Measurements from ENCODE around the gene SPRR2D.
"Not testable (repeated sequence)": the region's sequence is repeated elsewhere in the genome, so short reads cannot be mapped to it uniquely, and the experiment has no call there.

SPRR2D gene

DNA sequence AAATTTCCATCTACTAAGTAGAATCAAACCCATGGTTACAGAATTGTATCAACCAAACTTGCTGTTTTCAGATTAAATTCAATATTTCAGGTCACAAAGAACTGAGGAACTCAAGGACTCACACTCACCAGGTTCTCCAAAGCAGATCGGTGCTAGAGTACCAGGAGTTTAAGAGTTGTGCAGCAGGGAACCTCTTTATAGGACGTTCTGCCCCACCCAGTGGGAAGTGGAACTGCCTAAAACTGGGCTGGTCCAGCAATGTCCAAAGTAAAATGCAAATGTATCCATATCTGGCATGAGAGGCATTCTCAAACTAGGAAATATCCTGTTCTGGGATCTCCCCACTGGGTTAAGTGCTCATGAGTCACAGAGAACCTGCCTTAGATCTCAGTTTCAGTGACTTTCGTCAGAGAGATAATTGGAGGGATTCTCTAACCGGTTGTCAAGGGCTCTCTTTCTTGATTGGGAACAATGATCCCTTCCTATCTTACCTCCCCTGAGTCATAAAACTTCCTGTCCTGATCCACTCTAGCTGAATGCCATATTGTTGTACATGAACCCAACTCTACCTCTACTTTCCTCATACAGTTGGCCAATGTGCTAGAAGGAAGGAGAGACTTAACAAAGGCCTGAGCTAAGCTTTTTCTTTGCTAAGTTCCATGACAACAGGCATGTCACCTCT is at the start of gene SPRR2D:
TSS of gene SPRR2D (minus strand) at position 171 of the 682 bp plus-strand sequence. CDS start 774 bp downstream, outside the sequence.
- DNase-seq: no peak

DNA sequence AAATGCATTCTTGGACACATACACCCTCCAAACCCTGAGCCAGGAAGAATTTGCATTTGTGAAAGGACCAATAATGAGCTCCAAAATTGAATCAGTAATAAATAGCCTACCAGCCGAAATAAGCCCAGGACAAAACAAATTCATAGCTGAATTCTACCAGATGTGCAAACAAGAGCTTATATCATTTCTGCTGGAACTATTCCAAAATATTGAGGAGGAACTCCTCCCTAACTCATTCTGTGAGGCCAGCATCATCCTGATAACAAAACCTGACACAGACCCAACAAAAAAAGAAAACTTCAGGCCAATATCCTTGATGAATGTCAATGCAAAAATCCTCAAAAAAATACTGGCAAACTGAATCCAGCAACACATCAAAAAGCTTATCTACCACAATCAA is 46.7 kb upstream of the SPRR2D start:
- no peak for DNase-seq

DNA sequence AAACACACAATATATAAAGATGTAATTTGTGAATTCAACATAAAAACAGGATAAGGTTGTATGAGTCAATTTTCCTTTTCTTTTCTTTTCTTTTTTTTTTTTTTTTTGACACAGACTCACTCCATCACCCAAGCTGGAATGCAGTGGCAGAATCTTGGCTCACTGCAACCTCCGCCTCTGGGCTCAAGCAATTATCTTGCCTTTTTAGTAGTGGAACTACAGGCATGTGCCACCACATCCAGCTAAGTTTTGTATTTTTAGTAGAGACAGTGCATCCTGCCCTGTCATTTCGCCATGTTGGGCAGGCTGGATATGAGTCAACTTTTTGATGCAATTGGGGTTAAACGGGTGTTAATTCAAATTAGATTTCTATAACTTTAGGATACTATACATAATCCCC is 40.8 kb upstream of the SPRR2D start:
- DNase-seq: no peak

DNA sequence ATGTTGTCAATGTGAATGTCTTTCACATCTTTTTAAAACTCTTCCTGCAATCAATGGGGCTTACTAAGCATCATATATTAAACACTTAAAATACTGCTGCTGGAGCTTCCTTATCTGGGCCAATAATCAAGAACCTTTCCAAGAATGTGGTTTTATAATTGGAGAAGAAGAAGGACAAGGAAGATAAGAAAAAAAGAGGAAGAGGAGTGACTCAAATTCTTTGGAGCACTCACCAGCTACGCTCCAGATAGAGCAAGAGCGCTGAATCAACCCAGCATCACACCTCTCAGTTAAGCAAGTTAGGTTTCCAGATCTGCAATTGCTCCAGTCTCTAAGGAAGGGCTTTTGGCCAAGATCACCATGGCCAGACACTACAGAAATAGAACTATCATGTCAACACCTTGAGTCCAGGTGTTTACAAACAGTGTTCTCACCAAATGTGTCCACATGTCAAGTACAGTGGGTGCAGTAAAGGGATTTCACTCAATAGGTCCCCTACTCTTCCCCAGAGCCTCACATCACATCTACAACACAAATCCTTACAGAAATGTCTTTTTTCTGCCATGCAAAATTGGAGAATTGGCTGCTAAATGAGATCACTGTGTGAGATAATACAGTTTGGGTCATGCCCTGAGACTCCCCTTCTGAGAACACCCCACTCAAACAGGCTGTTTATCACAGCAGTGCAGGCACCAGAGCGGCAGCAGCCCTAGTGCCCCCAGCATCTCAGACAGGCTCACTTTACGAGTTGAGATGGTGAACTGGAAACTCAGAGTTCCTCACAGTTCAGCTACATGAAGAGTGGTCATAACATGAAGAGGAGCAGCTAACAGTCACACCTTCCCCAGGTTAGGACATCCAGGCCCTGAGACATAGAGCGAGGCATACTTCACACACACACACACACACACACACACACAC is 32.1 kb upstream of the SPRR2D start:
- no peak for DNase-seq

GRCh38 chr1:153071511-153071910 is 30.6 kb upstream of the SPRR2D start, which contains the start of gene SPRR2B:
Gene SPRR2B (minus strand): TSS chr1:153071611. CDS start chr1:153070839, 772 bp downstream.
- DNase-seq: no peak

- no peak for DNase-seq
Measured at GRCh38 chr1:153070243-153070642, 29.3 kb upstream of the SPRR2D start.

GRCh38 chr1:153058826-153059784 is 18.2 kb upstream of the SPRR2D start:
- no peak for DNase-seq

DNA sequence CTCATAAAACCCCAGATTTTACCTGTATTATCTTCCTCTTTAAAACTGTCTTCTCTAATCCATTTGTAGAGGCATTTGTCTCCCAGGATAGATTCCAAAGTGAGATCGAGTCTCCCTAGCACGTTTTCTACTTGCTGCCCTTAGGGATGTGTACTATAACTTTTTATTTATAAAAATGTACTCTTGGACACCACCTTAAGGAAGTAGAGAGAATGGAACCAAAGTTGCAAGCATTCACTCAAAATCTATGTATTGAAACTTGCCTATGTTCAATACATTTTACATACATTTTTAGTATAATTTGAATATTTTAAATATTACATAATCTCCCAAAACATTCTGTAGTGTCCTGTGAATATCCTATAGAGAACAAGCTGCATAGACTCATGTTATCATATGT is 17.2 kb upstream of the SPRR2D start:
- DNase-seq: no peak

GRCh38 chr1:153057375-153057774 is 16.5 kb upstream of the SPRR2D start, which contains the start of gene SPRR2A:
Gene SPRR2A (minus strand): TSS chr1:153057512. CDS start chr1:153056735, 777 bp downstream.
- no peak for DNase-seq

- DNase-seq: not testable (repeated sequence)
Measured at GRCh38 chr1:153056111-153056510, 15.2 kb upstream of the SPRR2D start.

DNA sequence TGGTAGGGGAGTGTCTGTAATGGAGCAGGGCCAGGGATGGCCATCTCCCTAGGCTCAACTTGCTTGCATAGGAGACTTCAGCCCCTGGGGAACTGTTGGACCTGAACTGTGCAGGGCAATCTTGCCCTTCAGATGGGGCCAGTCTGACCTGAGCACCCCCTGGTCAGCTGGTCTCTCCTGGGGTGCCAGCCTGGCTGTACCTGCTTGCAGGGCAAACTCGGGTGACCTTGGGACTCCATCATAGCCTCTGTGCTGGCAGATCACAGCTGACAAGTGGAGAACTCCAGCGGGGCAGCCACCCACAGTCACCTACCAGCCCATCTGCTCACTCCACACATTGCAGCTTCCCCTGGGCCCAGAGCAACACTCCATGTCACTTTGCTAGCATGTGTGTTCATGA is 8.3 kb upstream of the SPRR2D start:
- no peak for DNase-seq

GRCh38 chr1:153035211-153035610 is 5.7 kb downstream of the SPRR2D start:
- no peak for DNase-seq

DNA sequence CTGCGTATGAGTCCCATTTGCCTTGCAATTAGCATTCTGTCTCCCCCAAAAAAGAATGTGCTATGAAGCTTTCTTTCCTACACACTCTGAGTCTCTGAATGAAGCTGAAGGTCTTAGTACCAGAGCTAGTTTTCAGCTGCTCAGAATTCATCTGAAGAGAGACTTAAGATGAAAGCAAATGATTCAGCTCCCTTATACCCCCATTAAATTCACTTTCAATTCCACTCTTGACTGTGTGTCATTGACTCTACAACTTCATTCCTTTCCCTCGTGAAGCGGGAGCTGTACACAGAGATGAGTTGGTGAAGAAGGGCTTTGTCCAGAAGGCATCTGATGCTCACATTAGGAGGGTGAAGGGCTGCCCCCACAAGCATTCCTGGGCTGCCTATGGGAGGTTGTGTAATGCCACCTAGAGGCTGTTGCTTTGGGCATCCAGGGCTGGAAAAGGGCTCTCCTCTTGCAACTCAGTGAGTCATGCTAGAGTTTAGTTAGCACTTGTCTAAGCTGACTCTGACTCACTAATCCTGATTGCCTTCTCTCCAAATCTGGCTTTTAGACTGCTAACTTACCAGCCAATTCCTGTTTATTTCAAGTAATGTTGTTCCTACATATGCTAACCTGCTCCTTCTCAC is 8.1 kb downstream of the SPRR2D start:
- no peak for DNase-seq

DNA sequence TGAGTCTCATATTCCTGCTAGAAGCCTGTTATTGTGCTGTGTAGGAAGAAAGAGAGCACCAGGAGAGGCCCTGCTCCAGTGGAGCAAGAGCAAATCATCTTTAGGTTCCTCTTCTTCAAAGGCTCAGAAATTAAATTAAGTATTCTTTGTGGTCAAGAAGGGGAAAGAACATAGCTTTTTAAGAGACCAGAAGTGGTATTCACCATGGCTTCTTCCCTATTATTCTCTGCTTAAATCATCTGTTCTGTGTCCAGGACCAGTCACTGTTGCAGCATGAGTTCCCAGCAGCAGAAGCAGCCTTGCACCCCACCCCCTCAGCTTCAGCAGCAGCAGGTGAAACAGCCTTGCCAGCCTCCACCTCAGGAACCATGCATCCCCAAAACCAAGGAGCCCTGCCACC is 8.8 kb downstream of the SPRR2D start:
- DNase-seq: no peak

DNA sequence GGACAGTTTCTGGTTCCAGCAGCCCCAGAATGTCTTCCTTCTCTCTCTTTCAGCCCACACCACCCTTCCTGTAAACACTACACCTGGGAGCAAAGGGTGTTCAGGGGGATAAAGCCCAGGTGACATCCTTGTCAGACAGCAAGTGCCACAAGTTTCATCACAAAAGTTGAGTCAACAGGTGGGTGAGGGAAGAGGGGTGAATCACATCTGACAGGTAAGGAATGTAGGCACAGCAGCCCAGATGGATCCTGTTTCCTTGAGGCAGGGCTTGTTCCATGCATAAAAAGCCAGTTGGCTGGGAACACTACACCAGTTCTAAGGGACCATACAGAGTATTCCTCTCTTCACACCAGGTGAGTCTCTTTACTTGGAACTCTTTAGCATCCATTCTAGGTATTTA is 10.0 kb downstream of the SPRR2D start, which contains the start of gene SPRR1B:
TSS of gene SPRR1B (plus strand) at position 309 of the 400 bp plus-strand sequence. CDS start 1,143 bp downstream, outside the sequence.
- no peak for DNase-seq

- no peak for DNase-seq
Measured at GRCh38 chr1:153028766-153029165, 12.2 kb downstream of the SPRR2D start.

GRCh38 chr1:153025797-153026196 is 15.1 kb downstream of the SPRR2D start:
- no peak for DNase-seq

GRCh38 chr1:153024413-153024812 is 16.5 kb downstream of the SPRR2D start:
- DNase-seq: no peak

- DNase-seq: no peak
Measured at GRCh38 chr1:153023109-153023508, 17.8 kb downstream of the SPRR2D start.

- DNase-seq: not testable (repeated sequence)
Measured at GRCh38 chr1:153022340-153022739, 18.6 kb downstream of the SPRR2D start.

- DNase-seq: not testable (repeated sequence)
Measured at GRCh38 chr1:153021829-153022228, 19.1 kb downstream of the SPRR2D start.

DNA sequence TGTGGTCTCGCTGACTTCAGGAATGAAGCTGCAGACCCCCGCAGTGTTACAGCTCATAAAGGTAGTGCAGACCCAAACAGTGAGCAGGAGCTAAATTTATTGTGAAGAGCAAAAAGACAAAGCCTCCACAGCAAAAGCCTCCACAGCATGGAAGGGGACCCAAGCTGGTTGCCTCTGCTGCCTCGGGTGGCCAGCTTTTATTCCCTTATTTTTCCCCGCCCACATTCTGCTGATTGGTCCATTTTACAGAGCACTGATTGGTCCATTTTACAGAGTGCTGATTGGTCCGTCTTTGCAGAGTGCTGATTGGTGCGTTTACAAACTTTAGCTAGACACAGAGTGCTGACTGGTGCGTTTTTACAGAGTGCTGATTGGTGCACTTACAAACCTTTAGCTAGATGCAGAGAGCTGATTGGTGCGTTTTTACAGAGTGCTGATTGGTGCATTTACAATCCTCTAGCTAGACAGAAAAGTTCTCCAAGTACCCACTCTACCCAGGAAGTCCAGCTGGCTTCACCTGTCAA is 29.6 kb downstream of the SPRR2D start:
- DNase-seq: not testable (repeated sequence)

Measured in stimulated activated naive CD4-positive, alpha-beta T cell treated with Interleukin-2 at 50 U/mL for 16 hours (primary cell).